Thoracic aorta (tissue), 2 donors: ENCODE measurements around the gene GNA12. TPM values are rescaled to one million over a fixed set of nuclear protein-coding genes. Genes with fewer than 3 reads are reported as not detected.

Experiments used
- ATAC-seq: fragments of 150-250 bp; one replicate; pipeline ENCODE4 v1.8.0; 2017; ENCODE audit warnings: low read depth; ENCODE audit not compliant: insufficient number of reproducible peaks, low FRiP score
- DNase-seq: peaks from one replicate; pipeline ENCODE4 v3.0.0-alpha.2; 2020; ENCODE audit warnings: low spot score
- H3K27ac ChIP-seq, 2 donors: fragments of 200-600 bp; sonication (generic); 1 replicate in 1 of 2; 2 replicates in 1 of 2; pipeline ENCODE4 v1.5.1; 2016; ENCODE audit warnings: mild to moderate bottlenecking in 2 of 2, moderate library complexity in 2 of 2
- H3K27me3 ChIP-seq: fragments of 200-600 bp; sonication (generic); replicated peaks from 2 replicates; pipeline ENCODE4 v1.6.0; 2016; ENCODE audit warnings: mild to moderate bottlenecking; ENCODE audit not compliant: insufficient read depth
- H3K36me3 ChIP-seq: fragments of 200-600 bp; sonication (generic); one replicate; pipeline ENCODE4 v1.5.1; 2016
- H3K4me1 ChIP-seq, 2 donors: fragments of 200-600 bp; sonication (generic); 1 replicate in 1 of 2; 2 replicates in 1 of 2; pipeline versions ENCODE4 v1.5.1 to v1.6.0; 2016; ENCODE audit warnings: low read depth in 2 of 2, mild to moderate bottlenecking in 1 of 2; ENCODE audit not compliant: control insufficient read depth in 1 of 2
- H3K4me3 ChIP-seq: fragments of 200-600 bp; sonication (generic); 2 replicates; pipeline ENCODE4 v1.5.1; 2016; ENCODE audit warnings: mild to moderate bottlenecking
- H3K9me3 ChIP-seq: fragments of 200-600 bp; sonication (generic); 2 replicates; pipeline ENCODE4 v1.5.1; 2016
- total RNA-seq, 2 donors: library from RNA; depleted of rRNA; stranded (reverse); fragments of >200 nt; gene quantifications; one replicate each; pipeline versions ENCODE4 v1.1.0 to v1.2.3, GENCODE V29; 2016
- TF ChIP-seq, protein P1 (sequence below): fragments of 200-600 bp; sonication (generic); IDR thresholded peaks from one replicate; pipeline ENCODE4 v1.5.1; 2019; ENCODE audit warnings: antibody characterized with exemption

GNA12 gene
- total RNA-seq, 2 donors from 2014 or later, result 27.6 to 48.8 TPM

- Histone ChIP-seq H3K27me3 (no peaks in the 10 kb centered on the region), H3K27ac (peak overlapping the region in 1 of 2 donors; percentile 94), H3K4me1 (peaks cover 18 to 28% of the 10 kb centered on the region in 2 donors), H3K9me3 (no peaks in the 10 kb centered on the region), H3K36me3 (no peaks in the 10 kb centered on the region), H3K4me3 (no peak overlapping the region)
- DNase-seq, result no peak
- TF ChIP-seq, protein P1, sequence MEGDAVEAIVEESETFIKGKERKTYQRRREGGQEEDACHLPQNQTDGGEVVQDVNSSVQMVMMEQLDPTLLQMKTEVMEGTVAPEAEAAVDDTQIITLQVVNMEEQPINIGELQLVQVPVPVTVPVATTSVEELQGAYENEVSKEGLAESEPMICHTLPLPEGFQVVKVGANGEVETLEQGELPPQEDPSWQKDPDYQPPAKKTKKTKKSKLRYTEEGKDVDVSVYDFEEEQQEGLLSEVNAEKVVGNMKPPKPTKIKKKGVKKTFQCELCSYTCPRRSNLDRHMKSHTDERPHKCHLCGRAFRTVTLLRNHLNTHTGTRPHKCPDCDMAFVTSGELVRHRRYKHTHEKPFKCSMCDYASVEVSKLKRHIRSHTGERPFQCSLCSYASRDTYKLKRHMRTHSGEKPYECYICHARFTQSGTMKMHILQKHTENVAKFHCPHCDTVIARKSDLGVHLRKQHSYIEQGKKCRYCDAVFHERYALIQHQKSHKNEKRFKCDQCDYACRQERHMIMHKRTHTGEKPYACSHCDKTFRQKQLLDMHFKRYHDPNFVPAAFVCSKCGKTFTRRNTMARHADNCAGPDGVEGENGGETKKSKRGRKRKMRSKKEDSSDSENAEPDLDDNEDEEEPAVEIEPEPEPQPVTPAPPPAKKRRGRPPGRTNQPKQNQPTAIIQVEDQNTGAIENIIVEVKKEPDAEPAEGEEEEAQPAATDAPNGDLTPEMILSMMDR, result peak; percentile 94
- ATAC-seq, result no peak
These were observed 21.0 kb upstream of the GNA12 start for GRCh38 chr7:2864999-2865670.

- TF ChIP-seq, protein P1, result no peak
- no peak for ATAC-seq
- no peaks in the 10 kb centered on the region for H3K27me3 ChIP-seq
- peak overlapping the region; percentile 94 to 99 for H3K27ac ChIP-seq
- H3K36me3 ChIP-seq, result no peaks in the 10 kb centered on the region
- peak overlapping the region; percentile 51 for H3K4me3 ChIP-seq
- peaks cover 18 to 28% of the 10 kb centered on the region in 2 donors for H3K4me1 ChIP-seq
- no peaks in the 10 kb centered on the region for H3K9me3 ChIP-seq
- DNase-seq, result no peak
These were observed 20.3 kb upstream of the GNA12 start for GRCh38 chr7:2864204-2864985.

- Histone ChIP-seq H3K9me3 (no peaks in the 10 kb centered on the region), H3K27ac (peak overlapping the region; percentile 94 to 99), H3K4me3 (peak overlapping the region; percentile 51), H3K36me3 (no peaks in the 10 kb centered on the region), H3K4me1 (peaks cover 18 to 28% of the 10 kb centered on the region in 2 donors), H3K27me3 (no peaks in the 10 kb centered on the region)
- DNase-seq (peak; percentile 59), ATAC-seq (peak; percentile 98)
- TF ChIP-seq, protein P1, result no peak
These were observed 19.5 kb upstream of the GNA12 start for GRCh38 chr7:2863461-2864066.

DNA sequence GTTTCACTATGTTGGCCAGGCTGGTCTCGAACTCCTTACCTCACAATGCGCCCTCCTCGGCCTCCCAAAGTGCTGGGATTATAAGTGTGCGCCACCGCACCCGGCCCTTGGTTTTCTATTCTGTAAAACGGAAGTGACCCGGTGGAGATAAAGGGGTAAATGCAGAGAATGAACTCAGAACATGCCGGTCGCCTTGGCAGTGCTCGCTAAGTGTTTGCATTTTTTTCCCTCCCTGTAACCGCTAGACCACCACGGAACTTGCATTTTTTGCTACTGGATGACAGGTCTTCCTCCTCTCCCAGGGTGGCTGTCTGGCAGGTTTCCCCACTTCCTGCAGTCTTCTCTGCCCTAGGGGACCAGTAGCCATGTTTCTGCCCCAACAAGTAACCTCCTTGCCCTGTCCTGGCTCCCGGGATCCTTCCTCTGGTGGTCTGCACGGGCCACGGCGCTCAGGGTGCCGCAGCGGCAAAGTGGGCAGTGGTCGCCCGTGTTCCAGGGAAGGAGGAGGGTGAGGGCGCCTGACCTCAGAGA lies 18.8 kb upstream of the GNA12 start:
- no peak for DNase-seq
- H3K36me3 ChIP-seq, result no peaks in the 10 kb centered on the region
- no peaks in the 10 kb centered on the region for H3K9me3 ChIP-seq
- ATAC-seq, result no peak
- peaks cover 18 to 28% of the 10 kb centered on the region in 2 donors for H3K4me1 ChIP-seq
- TF ChIP-seq, protein P1, result no peak
- H3K27me3 ChIP-seq, result no peaks in the 10 kb centered on the region
- H3K4me3 ChIP-seq, result peak overlapping the region; percentile 51
- peak overlapping the region; percentile 94 to 99 for H3K27ac ChIP-seq

DNA sequence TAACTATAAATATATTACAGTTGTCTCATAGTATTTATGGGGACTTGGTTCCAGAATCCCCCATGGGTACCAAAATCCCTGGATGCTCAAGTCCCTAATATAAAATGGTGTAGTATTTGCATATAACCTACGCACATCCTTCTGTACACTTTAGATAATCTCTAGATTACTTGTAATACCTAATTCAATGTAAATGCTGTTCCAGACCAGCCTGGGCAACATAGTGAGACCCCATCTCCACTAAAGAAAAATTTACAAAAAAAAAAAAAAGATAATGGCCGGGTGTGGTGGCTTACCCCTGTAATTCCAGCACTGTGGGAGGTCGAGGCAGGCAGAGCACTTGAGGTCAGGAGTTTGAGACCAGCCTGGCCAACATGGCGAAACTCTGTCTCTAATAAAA lies 17.4 kb upstream of the GNA12 start:
- Histone ChIP-seq H3K9me3 (no peaks in the 10 kb centered on the region), H3K4me1 (peaks cover 18 to 28% of the 10 kb centered on the region in 2 donors), H3K36me3 (no peaks in the 10 kb centered on the region), H3K27me3 (no peaks in the 10 kb centered on the region), H3K27ac (no peak overlapping the region), H3K4me3 (no peak overlapping the region)
- ATAC-seq (no peak), DNase-seq (no peak)
- TF ChIP-seq, protein P1, result no peak
